ENCODE measurements around the gene SERTAD2.

The SERTAD2 gene, protein sequence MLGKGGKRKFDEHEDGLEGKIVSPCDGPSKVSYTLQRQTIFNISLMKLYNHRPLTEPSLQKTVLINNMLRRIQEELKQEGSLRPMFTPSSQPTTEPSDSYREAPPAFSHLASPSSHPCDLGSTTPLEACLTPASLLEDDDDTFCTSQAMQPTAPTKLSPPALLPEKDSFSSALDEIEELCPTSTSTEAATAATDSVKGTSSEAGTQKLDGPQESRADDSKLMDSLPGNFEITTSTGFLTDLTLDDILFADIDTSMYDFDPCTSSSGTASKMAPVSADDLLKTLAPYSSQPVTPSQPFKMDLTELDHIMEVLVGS

DNA sequence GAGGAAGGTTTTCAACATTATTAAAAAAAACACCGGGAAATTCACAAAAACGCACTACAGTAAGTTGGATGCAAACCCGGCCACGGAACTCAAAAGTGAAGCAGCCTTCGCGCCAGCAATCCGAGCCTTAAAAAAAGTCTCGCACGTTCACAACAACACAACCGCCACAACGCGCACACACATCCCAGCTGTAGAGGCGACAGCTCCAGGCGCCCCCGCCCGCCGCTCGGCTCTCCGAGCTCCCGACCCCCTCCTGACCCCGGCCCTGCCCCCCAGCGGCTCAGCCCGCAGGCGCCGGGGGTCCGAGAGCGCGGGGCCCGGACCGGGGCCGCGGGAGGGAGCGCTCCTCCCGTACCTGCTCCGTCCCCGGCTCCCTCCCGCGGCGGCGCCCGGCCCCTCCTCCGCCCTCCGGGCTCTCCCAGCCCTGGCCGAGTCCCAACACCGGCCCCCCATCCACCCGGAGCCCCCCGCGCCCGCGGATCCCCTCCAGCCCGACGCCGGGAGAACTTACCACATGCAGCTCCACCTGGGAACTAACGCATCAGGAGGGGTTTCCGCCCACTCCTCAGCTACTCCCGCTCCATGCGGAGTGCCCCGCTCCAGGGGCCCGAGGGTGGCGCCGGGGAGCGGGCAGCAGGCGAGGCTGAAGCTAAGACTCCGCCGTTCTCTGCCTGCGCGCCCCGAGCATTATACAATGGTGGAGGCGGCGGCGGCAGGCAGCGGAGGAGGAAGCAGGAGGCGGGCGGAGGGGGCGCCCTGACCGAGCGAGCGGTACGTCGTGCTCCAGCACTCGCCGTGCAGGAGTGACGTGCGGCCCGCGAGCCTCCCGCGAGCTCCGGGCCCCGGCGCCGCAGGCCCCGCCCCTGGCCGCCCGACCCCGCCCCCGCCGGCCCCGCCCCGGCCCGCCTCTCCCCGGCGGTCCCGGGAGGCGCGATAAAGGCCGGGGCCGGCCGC is at the start of gene SERTAD2:
TSS of gene SERTAD2 (minus strand) at position 805 of the 954 bp plus-strand sequence. CDS start 17,042 bp downstream, outside the sequence.
- DNase-seq: peak; percentile 22

DNA sequence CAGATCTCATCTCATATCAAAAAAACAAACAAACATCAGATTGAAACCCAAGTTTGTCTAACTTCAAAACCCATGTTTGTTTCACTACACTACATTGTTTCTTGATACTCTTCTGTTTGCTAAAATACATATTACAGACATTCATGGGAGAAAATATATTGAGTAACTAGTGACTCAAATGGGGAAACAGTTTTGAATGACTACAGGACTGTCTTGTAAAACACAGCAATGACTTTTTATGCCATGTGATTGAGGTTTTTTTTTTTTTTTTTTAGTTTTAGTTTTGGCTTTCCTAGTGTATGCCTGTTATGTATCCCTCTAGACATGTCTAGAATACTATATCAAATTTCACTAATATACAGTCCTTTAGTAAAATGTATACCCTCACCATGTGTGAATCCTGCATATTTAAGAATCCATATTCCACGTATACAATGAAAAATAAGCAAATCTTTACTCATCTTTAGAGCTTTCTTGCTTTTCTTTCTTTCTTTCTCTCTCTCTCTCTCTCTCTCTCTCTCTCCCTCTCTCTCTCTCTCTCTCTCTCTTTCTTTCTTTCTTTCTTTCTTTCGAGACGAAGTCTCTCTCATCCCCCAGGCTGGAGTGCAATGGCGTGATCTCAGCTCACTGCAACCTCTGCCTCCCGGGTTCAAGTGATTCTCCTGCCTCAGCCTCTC is 46.6 kb upstream of the SERTAD2 start:
- no peak for DNase-seq

DNA sequence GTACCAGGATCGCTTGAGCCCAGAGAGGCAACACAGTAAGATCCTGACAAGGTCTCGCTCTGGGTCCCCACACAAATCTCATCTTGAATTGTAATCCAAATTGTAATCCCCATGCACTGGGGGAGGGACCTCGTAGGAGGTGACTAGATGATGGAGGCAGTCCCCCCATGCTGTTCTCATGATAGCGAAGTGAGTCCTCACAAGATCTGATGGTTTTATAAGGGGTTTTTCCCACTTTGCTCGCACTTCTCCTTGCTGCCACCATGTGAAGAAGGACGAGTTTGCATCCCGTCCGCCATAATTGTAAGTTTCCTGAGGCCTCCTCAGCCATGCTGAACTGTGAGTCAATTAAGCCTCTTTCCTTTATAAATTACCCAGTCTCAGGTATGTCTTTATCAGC is 46.0 kb upstream of the SERTAD2 start:
- DNase-seq: no peak

DNA sequence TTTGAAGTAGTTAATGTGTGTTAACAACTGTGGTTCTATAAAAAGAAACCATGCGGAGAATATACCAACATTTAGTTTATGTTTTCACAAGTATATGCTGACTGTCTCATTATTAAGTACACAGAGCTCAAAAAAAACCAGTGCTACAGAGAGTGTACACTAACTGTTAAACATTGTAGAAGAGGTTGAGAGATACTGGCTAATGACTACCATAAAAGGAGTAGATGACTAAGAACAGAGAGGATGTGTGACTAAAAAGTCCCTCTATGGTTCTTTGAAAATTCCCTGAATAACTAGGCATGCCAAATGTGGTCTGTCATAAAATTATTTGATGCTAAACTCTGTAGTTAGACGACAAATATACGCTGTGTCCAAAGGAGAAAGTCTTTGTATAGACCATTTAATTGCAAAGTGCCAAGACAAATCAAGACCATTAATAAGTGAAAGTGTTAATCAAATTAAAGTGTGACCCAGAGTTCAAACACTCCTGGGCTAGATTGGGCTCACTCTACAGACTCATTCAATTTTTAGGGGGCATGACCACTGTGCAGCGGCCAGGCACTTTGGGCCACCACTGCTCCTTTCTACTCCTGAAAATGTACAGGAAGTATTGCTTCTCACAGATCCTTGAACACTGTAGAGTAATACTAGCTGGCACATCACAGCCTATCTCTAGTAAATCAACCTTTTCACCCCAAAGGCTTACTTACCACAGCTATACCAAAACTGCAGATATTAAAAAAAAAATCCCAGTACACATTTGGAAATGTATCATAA is 45.1 kb upstream of the SERTAD2 start:
- DNase-seq: no peak

DNA sequence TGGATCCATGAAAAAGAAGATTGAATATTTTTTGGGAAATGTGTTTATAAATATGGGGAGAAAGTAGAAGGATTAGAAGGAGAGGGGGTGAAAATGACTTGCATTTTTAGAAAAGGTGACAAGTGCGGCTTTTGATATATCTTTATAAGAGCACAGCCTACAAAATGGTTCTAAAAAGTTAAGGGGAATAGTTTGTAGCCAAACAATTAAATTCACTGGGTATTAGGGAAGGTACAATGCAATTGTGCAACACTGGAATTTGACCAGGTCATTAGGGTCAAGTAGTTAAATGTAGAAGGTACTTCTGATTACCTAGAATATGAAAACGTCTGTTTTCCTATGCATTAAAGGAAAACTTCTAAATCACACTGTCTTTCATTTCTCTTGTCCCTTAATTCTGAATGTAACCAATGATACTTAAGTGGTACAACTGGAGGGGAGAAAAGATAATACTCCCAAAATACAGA is 44.5 kb upstream of the SERTAD2 start:
- DNase-seq: no peak

DNA sequence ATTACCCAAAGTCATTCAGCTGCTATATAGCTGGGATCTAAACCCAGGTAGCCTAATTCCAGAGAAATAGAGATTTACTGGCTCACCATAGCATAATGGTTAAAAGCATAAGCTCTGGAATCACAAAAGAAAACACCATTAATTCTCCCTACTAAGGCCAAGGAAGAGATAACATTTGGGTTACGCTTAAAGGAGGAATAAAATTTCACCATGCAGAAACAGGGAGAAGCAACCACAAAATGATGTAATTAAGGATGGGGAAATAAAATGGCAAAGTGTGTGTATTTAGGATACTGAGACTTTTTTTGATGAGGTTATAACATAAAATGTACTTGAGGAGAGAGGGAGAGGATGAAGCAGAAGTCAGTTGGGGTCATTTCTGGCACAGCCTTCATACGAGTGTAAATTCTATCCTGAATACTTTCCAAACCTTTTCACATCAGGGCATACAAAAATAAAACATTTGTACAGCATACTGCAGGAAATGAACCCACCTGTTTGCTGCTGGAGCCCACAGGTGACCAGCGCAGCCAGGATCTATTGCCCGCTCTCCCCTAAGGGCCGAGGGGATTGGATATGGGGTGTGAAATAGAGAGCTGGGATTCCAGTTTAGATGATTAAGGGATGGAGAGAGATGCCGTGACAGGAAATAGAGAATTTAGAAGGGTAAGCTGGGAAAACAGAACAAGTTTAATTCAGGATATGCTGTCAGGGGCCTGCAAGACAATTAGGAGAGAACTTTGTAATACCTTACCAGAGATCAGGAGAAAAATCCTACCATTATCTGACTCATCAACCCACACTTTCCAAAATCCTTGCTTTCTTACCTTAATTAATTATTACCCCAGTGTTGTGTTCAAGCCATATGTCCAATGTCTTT is 43.8 kb upstream of the SERTAD2 start:
- no peak for DNase-seq

DNA sequence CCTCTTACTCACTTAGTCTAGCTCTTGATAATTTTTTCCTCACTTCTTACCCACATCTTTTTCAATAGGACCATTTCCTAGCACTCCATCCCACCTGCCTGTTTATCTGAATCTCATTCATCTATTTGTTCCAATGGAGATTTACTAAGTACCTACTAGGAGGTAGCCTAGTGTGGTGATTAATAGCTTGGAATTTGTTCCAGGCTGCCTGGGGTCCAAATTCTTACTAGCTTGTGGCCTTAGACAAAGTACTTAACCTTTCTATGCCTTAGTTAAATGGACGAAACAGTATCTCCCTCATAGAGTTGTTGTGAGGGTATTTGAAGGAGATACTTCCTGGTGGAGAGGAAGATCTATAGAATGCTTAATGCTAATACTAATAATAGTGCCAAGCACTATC is 42.9 kb upstream of the SERTAD2 start:
- DNase-seq: no peak

DNA sequence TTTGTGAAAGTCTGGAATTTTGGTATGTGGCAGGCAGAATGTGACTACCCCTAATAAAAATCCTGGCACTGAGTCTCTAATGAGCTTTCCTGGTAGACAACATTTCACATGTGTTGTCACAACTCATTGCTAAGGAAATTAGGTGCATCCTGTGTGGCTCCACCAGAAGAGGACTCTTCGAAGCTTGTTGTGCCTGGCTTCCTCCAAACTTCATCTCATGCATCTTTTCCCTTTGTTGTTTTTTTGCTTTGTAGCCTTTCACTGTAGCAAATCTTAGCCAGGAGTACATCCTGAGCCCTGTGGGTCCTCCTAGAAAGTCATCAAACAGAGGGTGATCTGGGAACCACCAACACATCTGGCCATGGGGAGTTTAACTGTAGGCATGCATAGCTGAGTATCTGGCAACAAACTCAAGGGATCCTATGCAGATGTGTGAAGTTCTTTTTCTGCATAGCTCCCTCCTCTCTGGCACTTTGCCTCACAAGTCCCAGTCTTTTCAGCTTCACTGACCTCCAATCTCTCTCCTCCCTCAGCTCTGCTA is 42.1 kb upstream of the SERTAD2 start:
- DNase-seq: no peak

DNA sequence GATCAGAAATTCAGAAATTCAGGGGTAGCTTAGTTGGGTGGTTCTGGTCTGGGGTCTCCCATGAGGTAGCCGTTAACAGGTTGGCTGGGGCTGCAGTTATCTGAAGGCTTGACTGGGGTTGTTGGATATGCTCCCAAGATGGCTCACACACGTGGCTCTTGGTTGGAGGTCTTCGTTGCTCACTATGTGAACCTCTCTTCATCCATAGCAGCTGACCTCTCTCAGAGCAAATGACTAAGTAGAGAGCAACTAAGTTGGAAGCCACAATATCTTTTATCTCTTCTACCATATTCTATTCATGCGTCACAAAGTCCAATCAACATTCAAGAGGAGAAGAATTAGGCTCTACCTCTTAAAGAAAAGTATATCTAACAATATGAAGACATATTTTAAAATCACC is 38.7 kb upstream of the SERTAD2 start:
- no peak for DNase-seq

DNA sequence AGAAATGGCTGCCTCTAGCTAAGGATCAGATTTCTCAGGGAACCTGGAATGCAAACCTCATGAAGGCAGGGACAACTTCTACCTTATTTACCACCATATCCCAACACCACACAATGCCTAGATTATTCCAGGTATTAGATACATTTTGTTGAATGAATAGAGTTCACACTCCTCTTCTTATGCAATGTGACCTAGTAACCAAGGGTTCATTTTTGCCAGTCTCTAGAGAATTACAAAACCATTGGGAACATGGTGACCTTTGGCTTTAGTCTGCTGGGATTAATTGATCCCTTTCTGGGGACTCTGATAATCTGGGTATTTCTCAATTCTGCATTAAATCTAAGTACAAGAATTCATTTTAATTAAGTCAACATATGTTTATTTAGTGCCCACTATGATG is 35.2 kb upstream of the SERTAD2 start:
- DNase-seq: no peak

DNA sequence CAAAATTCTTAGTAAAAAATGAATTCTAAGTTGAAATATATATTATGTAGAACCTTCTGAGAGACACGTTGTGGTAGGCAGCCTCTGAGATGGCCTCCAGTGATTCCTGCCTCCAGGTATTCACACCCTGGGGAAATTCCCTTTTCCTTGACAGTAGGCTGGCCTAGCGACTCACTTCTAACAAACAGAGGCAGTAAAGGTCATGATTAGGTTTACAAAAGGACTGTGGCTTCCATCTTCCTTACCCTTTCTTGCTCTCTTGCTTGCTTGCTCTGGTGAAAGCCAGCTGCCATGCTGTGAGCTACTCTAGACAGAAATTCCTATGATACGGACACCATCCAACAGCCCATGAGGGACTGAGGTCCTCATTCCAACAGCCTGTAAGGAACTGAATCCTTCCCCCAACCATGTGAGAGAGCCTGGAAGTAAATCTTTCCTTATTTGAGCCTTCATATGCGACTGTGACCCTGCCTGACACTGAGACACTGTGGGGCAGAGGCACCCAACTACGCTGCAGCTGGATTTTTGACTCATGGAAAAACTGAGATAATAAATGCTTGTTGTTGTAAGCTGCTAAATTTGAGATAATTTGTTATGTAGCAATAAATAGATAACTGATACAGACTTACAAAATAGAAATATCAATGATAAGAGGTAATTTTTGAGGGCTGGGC is 32.7 kb upstream of the SERTAD2 start:
- no peak for DNase-seq

DNA sequence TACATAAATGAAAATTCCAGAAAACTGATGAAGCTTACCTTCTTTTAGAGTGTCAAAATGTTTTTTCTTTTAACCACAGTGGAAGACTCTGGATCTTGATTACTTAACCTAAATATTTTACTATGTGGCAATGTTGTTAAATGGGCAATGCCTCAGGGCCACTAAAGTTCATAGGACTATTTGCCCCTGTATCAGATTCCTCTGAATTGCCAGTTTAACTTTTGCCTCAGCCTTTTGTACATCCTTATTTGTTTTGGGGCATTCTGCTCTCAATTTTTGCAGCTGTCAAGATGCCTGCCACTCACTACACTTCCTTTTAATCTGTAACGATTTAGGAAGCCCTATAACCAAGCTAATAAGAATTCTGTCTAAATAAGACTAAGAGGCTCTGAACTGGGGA is 31.7 kb upstream of the SERTAD2 start:
- no peak for DNase-seq

DNA sequence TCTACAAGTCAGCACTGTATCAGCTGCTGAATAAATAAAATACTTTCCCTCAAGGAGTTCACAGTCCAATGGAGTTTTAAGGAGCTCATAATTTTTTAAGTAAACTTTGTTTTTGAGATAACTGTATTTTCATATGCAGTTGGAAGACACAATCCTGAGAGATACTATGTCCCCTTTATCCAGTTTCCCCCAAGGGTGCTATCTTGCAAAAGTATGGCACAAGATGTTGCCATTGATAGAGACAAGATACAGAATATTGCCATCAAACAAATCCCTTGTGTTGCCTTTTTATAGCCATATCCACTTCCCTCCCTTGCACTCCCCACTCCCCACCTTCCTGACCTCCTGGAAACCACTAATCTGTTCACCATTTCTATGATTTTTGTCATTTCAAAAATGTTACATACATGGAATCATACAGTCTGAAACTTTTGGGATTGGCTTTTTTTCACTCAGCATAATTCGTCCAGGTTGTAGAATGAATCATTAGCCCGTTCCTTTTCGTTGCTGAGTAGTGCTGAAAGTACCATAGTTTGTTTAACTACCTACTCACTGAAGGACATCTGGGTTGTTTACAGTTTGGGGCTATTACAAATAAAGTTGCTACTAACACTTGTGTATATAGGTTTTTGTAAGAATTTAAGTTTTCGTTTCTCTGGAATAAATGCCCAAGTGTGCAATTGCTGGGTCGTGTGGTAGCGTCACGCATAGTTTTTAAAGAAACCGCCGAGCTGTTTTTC is 30.2 kb upstream of the SERTAD2 start:
- DNase-seq: no peak

DNA sequence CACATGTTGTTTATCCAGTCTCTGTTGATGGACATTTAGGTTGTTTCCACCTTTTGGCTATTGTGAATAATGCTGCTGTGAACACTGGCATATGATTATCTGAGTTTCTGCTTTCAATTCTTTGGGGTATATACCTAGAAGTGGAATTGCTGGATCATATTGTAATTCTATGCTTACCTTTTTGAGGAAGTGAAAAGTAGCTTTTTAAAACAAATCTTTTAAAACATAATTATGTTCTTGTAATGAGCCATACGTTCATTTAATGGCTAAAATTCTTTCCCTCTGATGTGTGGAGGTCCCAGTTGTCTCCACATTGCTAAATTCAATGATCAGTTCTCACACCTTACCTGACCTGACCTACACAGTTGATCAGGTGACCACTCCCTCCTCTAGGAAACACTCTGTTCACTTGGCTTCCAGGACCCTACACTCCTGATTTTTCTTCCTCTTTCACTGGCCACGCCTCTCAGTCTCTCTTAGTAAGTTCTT is 27.8 kb upstream of the SERTAD2 start:
- DNase-seq: no peak

DNA sequence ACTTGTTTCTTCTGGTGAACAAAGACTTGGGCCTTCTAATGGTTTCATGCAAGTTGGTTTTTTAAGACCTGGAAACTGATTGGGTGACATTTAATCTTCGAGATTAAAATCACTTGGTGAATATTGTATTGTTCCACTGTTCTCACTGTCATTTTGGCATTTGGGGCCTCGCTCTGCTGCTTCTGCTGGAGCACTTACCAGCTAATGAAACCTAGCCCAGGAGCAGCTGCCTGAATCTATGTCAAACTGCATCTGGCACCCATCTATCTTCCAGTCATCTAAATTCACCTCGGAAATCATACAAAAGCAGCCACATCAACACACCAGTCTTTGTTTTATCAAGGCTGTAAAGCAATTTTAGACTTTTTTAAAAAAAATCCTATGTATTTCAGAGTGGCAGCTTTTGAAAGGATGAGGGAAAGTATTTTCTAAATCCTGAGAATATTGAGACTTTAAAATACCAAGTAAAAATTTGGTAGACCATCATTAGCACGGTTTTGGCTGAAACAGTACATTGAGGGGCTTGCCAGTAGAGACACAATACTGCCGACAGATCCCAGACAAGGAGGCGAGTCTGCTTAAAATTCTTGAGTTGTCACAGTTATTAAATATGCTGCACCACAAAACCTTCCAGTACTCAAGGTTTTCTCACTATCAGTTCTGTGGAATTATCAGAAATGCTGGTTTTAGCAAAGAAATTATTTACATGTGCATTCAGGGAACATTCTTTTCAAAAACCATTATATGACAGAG is 26.1 kb upstream of the SERTAD2 start:
- no peak for DNase-seq

DNA sequence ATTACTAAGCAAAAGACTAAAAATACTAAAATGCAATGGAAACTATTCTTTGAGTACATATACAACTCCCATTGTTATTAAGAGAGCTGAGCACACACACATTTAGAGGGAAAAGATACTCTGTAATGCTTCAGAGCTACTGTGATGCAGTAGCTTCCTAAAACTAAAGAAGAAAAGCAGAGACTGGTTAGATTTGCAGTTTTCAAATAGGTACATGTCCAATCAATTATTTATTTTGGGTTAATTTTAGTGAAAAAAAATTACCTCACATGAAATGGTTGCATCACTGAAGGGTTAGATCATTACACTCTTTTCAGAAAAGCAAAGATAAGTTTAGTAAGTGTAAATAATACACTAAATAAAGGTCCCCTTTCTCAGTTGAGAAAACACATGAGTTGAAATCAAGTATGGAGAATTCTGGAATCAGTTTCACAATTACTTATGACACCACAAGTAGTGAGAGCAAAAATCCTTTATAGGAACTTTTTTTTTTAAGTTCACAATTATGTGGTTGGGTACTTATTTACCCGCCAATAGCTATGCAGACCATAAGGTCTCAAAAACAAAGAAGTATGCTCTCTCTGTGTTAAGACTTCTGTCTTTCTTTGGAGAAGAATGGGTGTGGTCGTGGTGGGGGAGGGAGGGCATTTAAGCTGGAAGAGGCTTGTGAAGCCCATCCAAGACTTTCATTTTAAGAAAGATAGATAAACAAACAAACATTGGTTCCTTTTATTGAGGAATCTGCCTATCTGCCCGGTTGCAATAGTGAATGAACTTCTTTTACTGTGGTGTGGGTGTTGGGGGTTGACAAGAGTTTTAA is 25.3 kb upstream of the SERTAD2 start:
- no peak for DNase-seq

DNA sequence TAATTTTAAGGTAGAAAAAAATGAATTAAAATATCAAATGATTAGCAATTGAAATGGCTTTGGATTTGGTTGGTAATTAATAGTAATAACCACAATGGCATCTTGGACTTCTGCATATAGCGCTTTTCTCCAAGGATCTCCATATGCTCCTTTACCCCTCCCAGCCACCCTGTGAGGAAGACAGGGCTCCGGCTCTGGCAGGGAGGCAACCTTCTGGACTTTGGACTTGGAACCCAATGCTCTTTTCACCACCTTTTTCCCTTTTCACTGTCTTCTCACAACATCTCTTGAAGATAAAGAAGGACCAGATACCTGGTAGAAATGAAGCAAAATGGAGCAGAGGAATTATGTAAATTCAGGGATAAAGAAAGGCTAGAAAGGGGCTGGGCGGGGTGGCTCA is 23.8 kb upstream of the SERTAD2 start:
- DNase-seq: no peak

DNA sequence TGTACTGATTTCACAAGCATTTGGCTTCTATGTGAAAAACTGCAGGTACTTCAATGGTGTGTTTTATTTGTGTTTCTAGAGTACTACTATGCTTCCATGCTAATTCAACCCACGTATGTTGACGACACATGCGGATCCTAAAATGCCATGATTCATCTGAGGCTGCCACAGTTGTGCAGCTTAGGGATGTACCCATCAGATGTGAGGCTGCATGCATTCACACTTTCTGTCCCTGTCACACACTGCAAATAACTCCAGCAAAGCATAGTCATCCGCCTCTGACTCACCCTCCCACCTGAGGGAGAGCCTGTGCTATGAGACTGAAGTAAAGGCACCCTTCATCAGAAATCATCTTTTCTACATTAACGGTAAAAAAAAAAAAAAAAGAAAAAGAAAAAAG is 22.1 kb upstream of the SERTAD2 start:
- no peak for DNase-seq
